Esophagus squamous epithelium (tissue), 4 donors: ENCODE data around the gene KEL.

ENCODE experiments used
- CTCF ChIP-seq, 6 experiments: fragments of 450-650 bp in 4 of 6; fragments of 200-600 bp in 2 of 6; sonication (generic) in 2 of 6; IDR thresholded peaks; one replicate each; pipeline ENCODE4 v1.5.1; 2016 to 2019; ENCODE audit warnings: antibody characterized with exemption in 6 of 6, mild to moderate bottlenecking in 4 of 6, moderate library complexity in 4 of 6
- POLR2A ChIP-seq, 4 donors: fragments of 450-650 bp; IDR thresholded peaks; one replicate each; pipeline ENCODE4 v1.6.1; 2017; ENCODE audit warnings: antibody characterized with exemption in 4 of 4, mild to moderate bottlenecking in 4 of 4, moderate library complexity in 3 of 4

GRCh38 chr7:142894112-142894984 is 67.8 kb downstream of the KEL start:
- TF ChIP-seq CTCF (IDR thresholded peaks at IDR 0.05) (no peak), POLR2A (IDR thresholded peaks at IDR 0.05) (no peak)
